ENCODE results near the gene C12orf76. TPM values are rescaled to one million over a fixed set of nuclear protein-coding genes. Genes with fewer than 3 reads are reported as not detected.

Gene C12orf76
- total and polyA plus RNA-seq, 2 experiments from 2014 or later = 14.3 to 14.5 TPM

GRCh38 chr12:110039085-110039807 lies 9.1 kb downstream of the C12orf76 start:
- H3K27ac Mint-ChIP-seq = peak overlapping the region; percentile 44
- H3K4me1 Mint-ChIP-seq = peaks cover 21% of the 10 kb centered on the region
- ATAC-seq (peak; percentile 55), DNase-seq (ENCODE audit: low spot score) (peak; percentile 27)
- Histone ChIP-seq H4K20me1 (replicated peaks; ENCODE audit: insufficient read depth) (peaks cover 9% of the 10 kb centered on the region; the same call in 1 of the 2 replicates), H3K9me2 (ENCODE audit: insufficient read depth) (no peaks in the 10 kb centered on the region), H3K4me2 (no peak overlapping the region), H2AFZ (no peak overlapping the region), H3K27me3 (ENCODE audit: insufficient read depth) (no peaks in the 10 kb centered on the region), H3K4me3 (no peak overlapping the region), H3K79me2 (replicated peaks; ENCODE audit: insufficient read depth) (peaks cover 13% of the 10 kb centered on the region; the same call in 1 of the 2 replicates), H3K4me1 (ENCODE audit: insufficient read depth) (peaks cover 7% of the 10 kb centered on the region; the same call in 1 of the 2 replicates), H3F3A (replicated peaks; ENCODE audit: low read depth) (no peaks in the 10 kb centered on the region), H3K27ac (ENCODE audit: low read depth) (peak overlapping the region; percentile 64; the same call in 1 of the 2 replicates), H3K36me3 (ENCODE audit: insufficient read depth) (no peaks in the 10 kb centered on the region; the same call in 1 of the 2 replicates)
- TF ChIP-seq EZH2 (IDR thresholded peaks at IDR 0.05; ENCODE audit: low read depth, unreplicated experiment) (no peak), ZNF114 (CRISPR knock-in tag; IDR thresholded peaks at IDR 0.05) (no peak), REST (IDR thresholded peaks at IDR 0.05; ENCODE audit: unreplicated experiment) (no peak), ZNF331 (CRISPR knock-in tag; IDR thresholded peaks at IDR 0.05; ENCODE audit: low read depth) (no peak), ZNF462 (CRISPR knock-in tag; IDR thresholded peaks at IDR 0.05) (no peak), EZH2phosphoT487 (IDR thresholded peaks at IDR 0.05; ENCODE audit: unreplicated experiment) (no peak), POLR2AphosphoS5 (IDR thresholded peaks at IDR 0.05; ENCODE audit: low read depth) (no peak), STAT1 (IDR thresholded peaks at IDR 0.05; ENCODE audit: unreplicated experiment) (no peak), NANOG (IDR thresholded peaks at IDR 0.05; ENCODE audit: borderline replicate concordance) (no peak), CTCF (conservative IDR thresholded peaks at IDR 0.05; ENCODE audit: low read depth in 2 of 2) (no peak)
- no peaks in the 10 kb centered on the region for H3K9me3 Mint-ChIP-seq
- H3K36me3 Mint-ChIP-seq (ENCODE audit: low read depth) = peaks cover 7% of the 10 kb centered on the region
- no peak overlapping the region for H3K4me3 Mint-ChIP-seq
- no peaks in the 10 kb centered on the region for H3K27me3 Mint-ChIP-seq (ENCODE audit: insufficient read depth, low read depth, poor library complexity)

All from GM23338 (cell line).